DMS114 treated with DMSO at 0.1 percent for 48 hours (cell line): Measurements from ENCODE around the gene ACVRL1.

ENCODE experiments used
- DNase-seq: peaks from one replicate; lab custom pipeline; 2025; ENCODE audit not compliant: unreplicated experiment; lab: John Stamatoyannopoulos, UW

The ACVRL1 gene

DNA sequence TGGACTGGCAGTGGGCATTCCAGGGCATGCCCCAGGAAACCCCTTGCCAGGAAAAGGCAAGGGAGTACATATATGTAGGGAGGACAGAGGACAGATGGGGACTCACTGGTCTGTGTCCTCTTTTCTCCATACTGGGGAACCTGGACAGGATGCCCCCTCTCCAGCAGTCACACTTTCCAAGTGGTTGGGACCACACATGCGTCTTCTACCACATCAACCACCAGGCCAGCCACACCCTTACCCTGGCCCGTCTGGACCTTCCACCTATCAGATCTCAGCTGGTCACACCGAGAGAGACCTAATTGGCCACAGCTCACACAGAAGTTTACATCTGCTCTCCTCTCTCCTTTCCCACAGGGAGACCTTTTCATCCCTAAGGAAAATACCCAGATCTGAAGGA lies 11.1 kb upstream of the ACVRL1 start:
- no peak for DNase-seq

DNA sequence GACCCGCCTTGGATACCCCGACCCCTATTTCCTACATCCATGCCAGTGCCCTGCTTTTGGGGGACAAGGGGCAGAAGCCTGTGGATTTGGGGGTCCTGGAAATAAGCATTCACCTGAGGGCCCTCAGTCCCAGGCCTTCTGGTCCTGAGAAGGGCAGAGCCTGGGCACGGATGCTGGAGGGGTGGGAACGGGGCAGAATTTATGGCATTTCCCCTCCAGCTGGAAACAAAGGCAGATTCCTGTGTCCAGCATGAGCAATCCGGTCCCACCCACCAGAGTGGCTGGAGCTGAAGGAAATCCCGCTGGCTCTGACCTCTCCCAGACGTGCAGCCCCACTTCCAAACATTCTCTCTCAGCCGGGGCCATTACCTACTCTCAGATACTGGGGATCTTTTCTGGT lies 10.1 kb upstream of the ACVRL1 start:
- DNase-seq: no peak

DNA sequence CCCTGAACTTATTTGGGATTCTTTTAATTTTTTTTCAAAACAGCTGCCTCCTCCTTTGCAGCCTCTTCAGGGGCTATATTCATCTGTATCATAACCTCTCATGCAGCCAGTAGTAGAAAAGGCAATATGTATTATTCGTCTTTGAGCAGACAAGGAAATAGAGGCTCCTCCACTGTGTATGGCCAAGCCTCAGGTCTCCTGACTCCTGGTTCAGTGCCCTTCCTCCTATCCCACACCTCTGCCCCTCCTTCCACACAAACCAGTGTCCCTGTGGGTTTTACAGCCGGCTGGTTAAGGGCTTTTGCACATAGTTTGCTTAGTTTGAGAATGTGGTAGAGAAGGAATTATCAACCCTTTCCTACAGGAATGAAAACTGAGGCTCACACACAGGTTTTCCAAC lies 8.8 kb upstream of the ACVRL1 start:
- DNase-seq: no peak

- no peak for DNase-seq
These were observed 8.4 kb upstream of the ACVRL1 start for GRCh38 chr12:51898937-51899336.

GRCh38 chr12:51900323-51900889 lies 6.9 kb upstream of the ACVRL1 start:
- DNase-seq: no peak

- no peak for DNase-seq
These were observed 6.0 kb upstream of the ACVRL1 start for GRCh38 chr12:51901121-51901817.

- DNase-seq: no peak
These were observed 5.4 kb upstream of the ACVRL1 start for GRCh38 chr12:51901881-51902280.

- DNase-seq: no peak
These were observed 2.3 kb upstream of the ACVRL1 start for GRCh38 chr12:51904951-51905470.

GRCh38 chr12:51905471-51906429 lies 1.6 kb upstream of the ACVRL1 start:
- no peak for DNase-seq

DNA sequence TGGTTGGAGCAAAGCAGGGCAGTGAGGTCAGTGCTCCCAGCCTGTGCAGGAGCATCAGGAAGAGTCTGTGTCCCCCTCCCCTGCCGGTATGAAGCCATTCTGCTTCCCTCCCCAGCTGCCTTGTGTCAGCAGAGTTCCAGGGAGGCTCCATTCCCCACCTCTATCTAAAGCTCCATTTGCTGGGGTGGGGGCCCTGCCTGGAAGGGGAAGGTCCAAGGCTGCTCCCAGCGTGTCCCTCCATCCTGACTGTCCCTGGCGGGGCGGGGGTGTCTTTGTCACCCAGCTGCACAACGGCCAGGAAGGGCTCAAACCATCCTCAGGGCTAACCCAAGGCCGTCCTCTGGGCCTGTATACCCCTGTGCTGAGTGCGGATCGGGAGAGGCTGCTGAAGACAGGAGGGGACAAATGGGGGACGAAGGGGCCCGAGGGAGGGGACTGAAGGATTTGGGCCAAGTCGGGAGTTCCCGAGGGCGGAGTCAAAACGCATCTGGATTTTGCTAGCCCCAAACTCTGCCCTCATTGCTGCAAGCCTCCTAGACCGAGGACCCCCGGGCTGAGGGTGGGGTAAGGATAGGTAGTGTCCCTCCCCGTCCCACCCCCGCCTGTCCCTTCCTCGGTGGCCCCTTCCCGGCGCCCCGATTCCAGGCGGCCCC lies 748 bp upstream of the ACVRL1 start:
- no peak for DNase-seq

DNA sequence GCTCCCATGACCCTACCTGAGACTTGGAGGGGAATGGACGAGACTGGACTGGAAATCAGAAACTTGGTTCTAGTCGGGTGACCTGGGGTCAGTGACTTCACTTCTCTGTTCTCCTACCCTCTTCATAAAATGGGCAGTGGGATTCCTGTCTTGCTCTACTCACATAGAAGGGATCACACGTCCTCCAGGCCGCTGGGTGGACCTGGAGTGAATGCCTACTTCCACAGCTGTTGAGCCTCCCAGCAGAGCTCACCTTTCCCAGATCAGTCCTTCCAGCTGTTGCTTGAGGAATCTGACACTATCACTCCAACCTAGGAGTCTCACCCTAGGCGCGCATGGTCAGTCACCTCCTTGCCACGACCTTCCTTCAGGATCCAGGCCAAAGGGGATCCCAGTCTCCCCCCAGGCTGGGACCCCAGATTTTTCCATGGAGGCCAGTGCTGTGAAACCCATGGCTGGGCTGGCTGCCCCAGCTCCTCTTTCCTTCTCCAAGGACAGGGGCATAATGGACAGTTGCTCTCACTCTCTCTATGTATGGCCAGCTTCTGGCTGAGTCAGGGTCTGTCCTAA lies 637 bp downstream of the ACVRL1 start:
- no peak for DNase-seq

DNA sequence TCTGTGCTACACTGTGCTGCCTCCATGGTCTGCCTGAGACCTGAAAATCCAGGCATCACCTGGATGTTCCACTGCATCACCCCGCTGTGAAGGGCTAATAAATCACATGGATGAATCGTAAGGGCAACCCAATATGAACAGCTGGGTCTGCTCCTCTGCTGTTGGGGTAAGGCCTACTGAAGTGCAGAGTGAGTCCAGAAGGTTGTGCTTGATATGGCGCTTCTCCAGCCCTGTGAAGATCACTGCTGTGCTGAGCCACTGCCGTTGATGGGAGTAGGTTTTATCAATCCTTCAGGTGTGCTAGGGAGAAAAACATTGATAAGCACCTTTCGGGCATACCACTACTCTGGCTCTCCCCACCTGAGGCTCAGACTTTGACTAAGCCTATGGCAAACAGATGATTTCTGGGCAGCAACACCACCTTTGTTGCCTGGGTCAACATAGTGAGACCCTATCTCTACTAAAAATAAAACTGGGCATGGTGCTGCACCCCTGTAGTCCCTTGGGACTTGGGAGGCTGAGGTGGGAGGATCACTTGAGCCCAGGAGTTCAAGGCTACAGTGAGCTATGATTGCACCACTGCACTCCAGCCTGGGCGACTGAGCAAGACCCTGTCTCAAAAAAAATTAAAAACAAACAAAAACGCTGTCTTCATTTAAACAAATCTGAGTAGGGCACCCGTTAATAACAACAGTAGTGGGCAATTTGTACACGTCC lies 1.7 kb downstream of the ACVRL1 start:
- DNase-seq: no peak

- no peak for DNase-seq
These were observed 2.9 kb downstream of the ACVRL1 start for GRCh38 chr12:51910168-51910567.

DNA sequence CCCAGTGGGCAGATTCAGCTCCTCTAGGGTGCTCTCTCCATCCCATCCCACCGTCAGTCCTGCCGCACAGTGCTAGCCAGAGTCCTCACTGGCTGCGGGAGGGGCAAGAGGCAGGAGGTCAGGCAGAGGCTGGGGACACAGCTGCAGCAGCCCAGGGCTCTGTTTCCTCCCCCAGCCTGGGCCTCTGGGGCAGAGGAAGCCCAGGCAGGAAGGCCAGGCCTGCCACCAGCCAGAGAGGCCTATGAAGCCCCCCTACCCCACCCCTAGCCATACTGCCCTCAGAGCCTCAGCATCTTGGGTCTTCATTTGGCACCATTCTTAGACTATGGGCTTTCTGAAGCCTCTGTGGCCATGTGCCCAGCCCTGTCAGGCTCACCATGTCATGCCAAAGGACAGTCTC lies 3.4 kb downstream of the ACVRL1 start:
- DNase-seq: no peak

DNA sequence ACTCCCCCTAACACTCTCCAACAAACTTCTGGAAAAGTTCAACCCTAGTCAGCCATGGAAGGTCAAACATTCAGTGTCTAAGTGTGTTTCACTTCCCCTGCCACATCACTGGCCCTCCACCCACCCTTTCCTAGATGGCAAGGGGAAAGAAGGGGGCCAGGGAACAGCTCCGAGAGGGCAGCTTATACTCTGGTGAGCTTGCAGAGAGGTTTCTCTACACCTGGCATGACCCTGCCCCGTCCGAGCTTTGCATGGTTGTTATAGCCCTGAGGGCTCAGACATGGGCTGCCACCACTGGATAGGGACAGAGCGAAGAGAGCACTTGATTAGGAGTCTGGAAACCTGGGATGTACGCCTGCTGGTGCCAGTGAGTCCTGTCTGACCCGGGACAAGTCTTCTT lies 4.0 kb downstream of the ACVRL1 start:
- no peak for DNase-seq

DNA sequence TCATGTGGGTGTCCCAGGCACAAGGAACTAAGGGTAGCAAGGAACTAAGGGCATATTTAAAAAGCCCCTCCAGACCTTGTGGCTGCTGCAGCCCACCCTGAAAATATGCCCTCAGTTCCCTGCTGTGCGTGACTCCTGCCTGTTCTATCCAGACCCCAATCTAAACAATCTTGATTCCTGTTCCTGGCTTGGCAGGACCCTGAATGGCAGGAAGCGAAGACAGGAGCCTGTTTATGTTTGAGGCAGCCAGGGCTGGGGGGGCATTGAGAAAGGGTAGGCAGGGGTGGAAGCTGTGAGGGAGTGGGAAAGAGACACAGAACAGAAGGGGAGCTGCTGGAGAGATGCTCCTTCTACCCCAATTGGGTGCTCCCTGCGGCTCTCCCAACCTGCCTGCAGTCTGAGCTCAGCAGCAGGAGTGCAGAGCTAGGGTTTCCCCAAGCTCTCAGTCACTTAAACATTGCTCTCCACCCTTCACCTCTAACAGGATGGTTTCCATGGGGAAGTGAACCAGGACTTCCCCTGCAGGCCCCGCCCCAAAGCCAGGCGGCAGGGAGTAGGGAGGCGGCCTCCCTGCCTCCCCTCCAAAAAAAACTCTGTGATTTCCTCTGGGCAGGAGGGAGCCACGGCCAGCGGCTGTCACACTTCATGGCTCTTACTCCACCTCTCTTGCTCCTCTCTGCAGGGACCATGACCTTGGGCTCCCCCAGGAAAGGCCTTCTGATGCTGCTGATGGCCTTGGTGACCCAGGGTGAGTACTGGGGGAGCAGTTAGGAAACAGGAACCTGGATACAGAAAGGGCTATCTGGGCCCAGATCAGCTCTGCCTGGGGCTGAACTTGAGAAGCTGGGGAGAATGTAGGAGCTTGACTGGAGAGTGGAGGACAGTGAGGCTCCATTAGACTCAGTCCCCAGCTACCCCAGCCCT lies 4.7 kb downstream of the ACVRL1 start:
- no peak for DNase-seq

DNA sequence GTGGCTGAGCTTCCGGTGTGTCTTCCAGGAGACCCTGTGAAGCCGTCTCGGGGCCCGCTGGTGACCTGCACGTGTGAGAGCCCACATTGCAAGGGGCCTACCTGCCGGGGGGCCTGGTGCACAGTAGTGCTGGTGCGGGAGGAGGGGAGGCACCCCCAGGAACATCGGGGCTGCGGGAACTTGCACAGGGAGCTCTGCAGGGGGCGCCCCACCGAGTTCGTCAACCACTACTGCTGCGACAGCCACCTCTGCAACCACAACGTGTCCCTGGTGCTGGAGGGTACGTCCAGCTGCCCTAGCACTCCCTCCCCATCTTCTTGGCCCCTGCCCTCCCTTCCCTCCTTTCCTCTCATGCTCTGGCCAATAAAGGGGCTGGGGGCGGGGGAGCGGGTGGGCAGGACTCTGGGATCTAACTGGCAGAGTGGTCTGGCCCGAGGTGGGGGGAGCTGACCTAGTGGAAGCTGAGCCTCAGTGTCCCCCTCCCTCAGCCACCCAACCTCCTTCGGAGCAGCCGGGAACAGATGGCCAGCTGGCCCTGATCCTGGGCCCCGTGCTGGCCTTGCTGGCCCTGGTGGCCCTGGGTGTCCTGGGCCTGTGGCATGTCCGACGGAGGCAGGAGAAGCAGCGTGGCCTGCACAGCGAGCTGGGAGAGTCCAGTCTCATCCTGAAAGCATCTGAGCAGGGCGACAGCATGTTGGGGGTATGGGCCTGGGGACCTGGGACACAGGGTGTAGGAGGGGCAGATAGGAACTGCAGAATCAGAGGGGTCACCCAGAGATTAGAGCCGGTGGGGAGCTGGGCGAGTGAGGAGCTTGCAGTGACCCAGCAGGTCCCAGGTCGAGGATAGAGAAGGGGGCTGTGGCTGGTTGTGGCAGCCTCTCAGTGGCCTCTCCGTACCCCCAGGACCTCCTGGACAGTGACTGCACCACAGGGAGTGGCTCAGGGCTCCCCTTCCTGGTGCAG lies 6.0 kb downstream of the ACVRL1 start:
- DNase-seq: no peak
